Mucosa of descending colon (tissue), 3 donors: Measurements from ENCODE around the gene CTXN1. TPM values are rescaled to one million over a fixed set of nuclear protein-coding genes. Genes with fewer than 3 reads are reported as not detected.
"Not testable (repeated sequence)": the region's sequence is repeated elsewhere in the genome, so short reads cannot be mapped to it uniquely, and the experiment has no call there.

Source experiments
- ATAC-seq: fragments of 200-7000 bp; cut with Tn5 transposase; one replicate; pipeline ENCODE4 v1.9.1; 2020; ENCODE audit warnings: mild to moderate bottlenecking, moderate library complexity
- DNase-seq, 3 donors: peaks; one replicate each; pipeline ENCODE4 v3.0.0-alpha.2; 2020
- H3K36me3 ChIP-seq: fragments of 200-600 bp; one replicate; pipeline ENCODE4 v1.8.0; 2021; ENCODE audit warnings: low read depth, mild to moderate bottlenecking
- H3K4me1 ChIP-seq: fragments of 200-600 bp; one replicate; pipeline ENCODE4 v1.8.0; 2021; ENCODE audit warnings: low read depth, mild to moderate bottlenecking
- H3K4me3 ChIP-seq: fragments of 200-600 bp; one replicate; pipeline ENCODE4 v1.8.0; 2021; ENCODE audit warnings: mild to moderate bottlenecking
- H3K9me3 ChIP-seq: fragments of 200-600 bp; one replicate; pipeline ENCODE4 v1.8.0; 2021; ENCODE audit warnings: mild to moderate bottlenecking
- CTCF ChIP-seq: fragments of 200-600 bp; IDR thresholded peaks from one replicate; pipeline ENCODE4 v1.8.0; 2022; ENCODE audit warnings: antibody characterized with exemption, mild to moderate bottlenecking
- intact Hi-C, 2 donors: fragments of 100-400 bp; cut with DNase I in 1 of 2; cut with micrococcal nuclease in 1 of 2; formaldehyde crosslinking; loops; one replicate each; pipeline versions ENCODE4 v1.11.0 to v1.11.1; 2022; cut with DNase I, micrococcal nuclease
- total RNA-seq, 3 donors: library from RNA; stranded (reverse); fragmentation: NEBNext Ultra II Directional in 2 of 3; extraction: Animal tissue kit (Norgen Biotek cat#: 25700) in 2 of 3; gene quantifications; one replicate each; pipeline versions ENCODE4 v1.2.1 to v1.2.4, GENCODE V29; 2021 to 2023
- donor health status: DM: no; HTN: no; CAD: no; lungs with moderate emphysema.
- donor health status: DM: no; HTN: no; CAD: no.
- donor health status: DM: no; HTN: yes; CAD: no.

CTXN1 gene
- total RNA-seq, 3 donors from 2014 or later, result 0.69 to 28.3 (median 1.9) TPM

GRCh38 chr19:7930765-7931164, 4.8 kb upstream of the CTXN1 start:
- no peak for TF ChIP-seq CTCF
- no peak for DNase-seq
- Histone ChIP-seq H3K9me3 (no peaks in the 10 kb centered on the region), H3K4me3 (no peak overlapping the region), H3K36me3 (no peaks in the 10 kb centered on the region), H3K4me1 (peaks cover 7% of the 10 kb centered on the region)
- no peak for ATAC-seq
- intact Hi-C loops, result no loop called here

- H3K4me3 ChIP-seq, intact Hi-C loops, H3K4me1 ChIP-seq, H3K36me3 ChIP-seq, H3K9me3 ChIP-seq: not testable (repeated sequence)
- peak in 1 of 3 donors; percentile 21 for DNase-seq
- peak; percentile 11 for ATAC-seq
These were observed 4.1 kb upstream of the CTXN1 start for GRCh38 chr19:7930030-7930429.

GRCh38 chr19:7928741-7929701, 3.1 kb upstream of the CTXN1 start:
- intact Hi-C loops, result no loop called here
- no peaks in the 10 kb centered on the region for H3K9me3 ChIP-seq
- no peak overlapping the region for H3K4me3 ChIP-seq
- ATAC-seq, result peak; percentile 6
- DNase-seq, result peak in 2 of 3 donors; percentile 57 to 61
- H3K4me1 ChIP-seq, result peaks cover 10% of the 10 kb centered on the region
- H3K36me3 ChIP-seq, result no peaks in the 10 kb centered on the region
- no peak for TF ChIP-seq CTCF

- DNase-seq, result no peak
- intact Hi-C loops, result no loop called here
- Histone ChIP-seq H3K4me3 (no peak overlapping the region), H3K36me3 (no peaks in the 10 kb centered on the region), H3K4me1 (peaks cover 10% of the 10 kb centered on the region), H3K9me3 (no peaks in the 10 kb centered on the region)
- no peak for TF ChIP-seq CTCF
- no peak for ATAC-seq
These were observed 2.4 kb upstream of the CTXN1 start for GRCh38 chr19:7928334-7928706.

- no peak overlapping the region for H3K4me3 ChIP-seq
- peak in 2 of 3 donors; percentile 34 to 56 for DNase-seq
- no peaks in the 10 kb centered on the region for H3K9me3 ChIP-seq
- ATAC-seq, result no peak
- no peaks in the 10 kb centered on the region for H3K36me3 ChIP-seq
- TF ChIP-seq CTCF, result no peak
- intact Hi-C loops, result no loop called here
- peaks cover 10% of the 10 kb centered on the region for H3K4me1 ChIP-seq
These were observed 1.8 kb upstream of the CTXN1 start for GRCh38 chr19:7927605-7928333.
